Right ventricle myocardium superior (tissue), 1 donor: ENCODE data around the gene NTNG2. TPM values are rescaled to one million over a fixed set of nuclear protein-coding genes. Genes with fewer than 3 reads are reported as not detected.
A peak's percentile ranks its signal among the peaks of the same experiment; 100 is the strongest.

ENCODE experiments used
- ATAC-seq: fragments of 200-7000 bp; cut with Tn5 transposase; one replicate; pipeline ENCODE4 v1.9.1; 2020; ENCODE audit warnings: mild to moderate bottlenecking; ENCODE audit not compliant: poor library complexity
- DNase-seq: peaks from one replicate; pipeline ENCODE4 v3.0.0-alpha.2; 2020
- intact Hi-C: fragments of 100-400 bp; cut with DNase I; formaldehyde crosslinking; loops from one replicate; pipeline ENCODE4 v1.11.2; 2022
- total RNA-seq: library from RNA; stranded (reverse); fragmentation: NEBNext Ultra II Directional; extraction: Animal tissue kit (Norgen Biotek cat#: 25700); gene quantifications from one replicate; pipeline ENCODE4 v1.2.1, GENCODE V29; 2021
- donor health status: DM: no; HTN: yes; CAD: no; lungs with severe emphysema.

Gene NTNG2
- total RNA-seq, 1 donor from 2014 or later = 1.8 TPM

- intact Hi-C loops = no loop called here
- peak; percentile 99 for DNase-seq
- ATAC-seq = peak; percentile 95
These were observed 79.1 kb downstream of the NTNG2 start for GRCh38 chr9:132240841-132241482.

- no peak for DNase-seq
- no peak for ATAC-seq
- intact Hi-C loops = no loop called here
These were observed 79.6 kb downstream of the NTNG2 start for GRCh38 chr9:132241483-132241839.

GRCh38 chr9:132241840-132242620 lies 80.2 kb downstream of the NTNG2 start:
- ATAC-seq = peak; percentile 5
- DNase-seq = peak; percentile 69
- intact Hi-C loops = no loop called here

GRCh38 chr9:132242621-132243155 lies 80.8 kb downstream of the NTNG2 start:
- intact Hi-C loops = no loop called here
- ATAC-seq = no peak
- DNase-seq = no peak

GRCh38 chr9:132243156-132244074 lies 81.6 kb downstream of the NTNG2 start:
- DNase-seq (no peak), ATAC-seq (no peak)
- intact Hi-C loops = no loop called here

- intact Hi-C loops = no loop called here
- no peak for DNase-seq
- ATAC-seq = no peak
These were observed 83.0 kb downstream of the NTNG2 start for GRCh38 chr9:132244582-132245455.

- DNase-seq (no peak), ATAC-seq (no peak)
- intact Hi-C loops = no loop called here
These were observed 83.6 kb downstream of the NTNG2 start for GRCh38 chr9:132245465-132245864.

GRCh38 chr9:132247942-132248341 lies 86.1 kb downstream of the NTNG2 start:
- DNase-seq (no peak), ATAC-seq (no peak)
- intact Hi-C loops = no loop called here

GRCh38 chr9:132249123-132249522 lies 87.3 kb downstream of the NTNG2 start:
- DNase-seq (peak; percentile 66), ATAC-seq (peak; percentile 53)
- intact Hi-C loops = no loop called here

- intact Hi-C loops = loop anchor here (5.0 kb wide), 1 partner anchor 487 kb away; no protein-coding TSS in a partner anchor
These were observed 87.8 kb downstream of the NTNG2 start for GRCh38 chr9:132249690-132250089.

GRCh38 chr9:132250324-132251262 lies 88.7 kb downstream of the NTNG2 start:
- DNase-seq = no peak
- no peak for ATAC-seq
- intact Hi-C loops = loop anchor here (5.0 kb wide), 1 partner anchor 488 kb away; no protein-coding TSS in a partner anchor

More at GRCh38 chr9:132249690-132250089, 87.8 kb downstream of the NTNG2 start:
- no peak for DNase-seq
- ATAC-seq = no peak

- DNase-seq = no peak
- intact Hi-C loops = loop anchor here (5.0 kb wide), 1 partner anchor 504 kb away; no protein-coding TSS in a partner anchor
- no peak for ATAC-seq
These were observed 99.0 kb downstream of the NTNG2 start for GRCh38 chr9:132260846-132261245.

GRCh38 chr9:132266017-132266416 lies 104.2 kb downstream of the NTNG2 start:
- intact Hi-C loops = no loop called here
- ATAC-seq = no peak
- DNase-seq = no peak

GRCh38 chr9:132267660-132268059 lies 105.8 kb downstream of the NTNG2 start:
- intact Hi-C loops = no loop called here
- ATAC-seq (peak; percentile 82), DNase-seq (no peak)

- DNase-seq (peak; percentile 78), ATAC-seq (peak; percentile 76)
- intact Hi-C loops = no loop called here
These were observed 107.0 kb downstream of the NTNG2 start for GRCh38 chr9:132268725-132269352.
